ENCODE results near the gene TGFBR2.
A peak's percentile ranks its signal among the peaks of the same experiment; 100 is the strongest.

The TGFBR2 gene

DNA sequence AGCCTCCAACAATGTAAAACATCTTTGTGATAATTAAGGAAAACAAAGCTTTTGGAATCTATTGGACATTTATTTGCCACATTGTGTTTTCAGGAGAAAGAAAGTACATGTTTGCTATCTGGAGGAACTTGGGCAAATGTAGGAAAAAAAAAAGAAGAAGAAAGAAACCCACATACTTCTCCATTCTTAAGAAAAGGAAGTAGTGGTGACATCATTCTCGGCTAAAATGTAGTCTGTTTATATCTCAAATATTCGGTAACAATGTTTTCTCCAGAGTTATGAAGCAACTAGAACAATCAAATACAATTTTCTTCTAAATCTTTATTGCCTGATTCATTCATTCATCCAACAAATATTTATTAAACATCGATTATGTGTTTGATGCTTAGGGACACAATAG is 2.3 kb upstream of the TGFBR2 start:
- peak; percentile 43 for FAIRE-seq

DNA sequence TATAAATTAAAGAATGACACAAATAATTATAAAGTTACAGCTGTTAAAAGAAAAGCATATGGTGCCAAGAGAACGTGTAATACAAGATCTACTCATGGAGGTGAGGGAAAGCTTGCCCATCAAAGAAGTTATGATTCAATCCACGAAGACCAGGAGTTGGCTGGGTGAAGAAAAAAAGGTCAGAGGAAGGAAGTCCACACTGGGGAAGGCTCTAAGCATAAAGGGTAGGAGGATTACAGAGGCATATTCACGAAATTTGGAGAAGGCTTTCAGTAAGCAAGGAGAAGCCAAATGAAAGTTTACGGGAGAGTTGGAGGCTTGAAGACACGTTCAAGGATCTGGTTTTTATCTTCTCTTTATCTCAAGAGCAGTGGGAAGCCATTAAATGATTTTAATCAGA is 1.8 kb upstream of the TGFBR2 start:
- no peak for FAIRE-seq

DNA sequence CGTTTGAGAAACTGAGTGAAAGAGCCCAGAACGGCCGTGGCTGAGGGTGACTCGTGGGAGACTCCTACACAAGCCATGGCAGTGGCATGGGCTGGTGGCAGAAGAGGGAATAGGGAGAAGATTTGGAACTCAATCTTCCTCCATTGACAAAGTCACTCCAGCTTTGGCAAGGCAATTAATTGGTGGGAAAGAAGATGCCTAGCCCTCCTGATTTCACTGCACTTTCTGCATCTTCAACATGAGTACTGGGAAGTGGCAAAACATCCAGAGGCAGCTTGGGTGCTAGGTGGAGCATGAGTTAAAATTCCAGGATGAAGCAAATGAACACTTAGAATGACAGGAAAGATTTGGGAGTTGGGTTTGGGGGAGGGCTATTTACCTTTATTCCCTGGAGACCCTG is 1.4 kb upstream of the TGFBR2 start:
- no peak for FAIRE-seq

DNA sequence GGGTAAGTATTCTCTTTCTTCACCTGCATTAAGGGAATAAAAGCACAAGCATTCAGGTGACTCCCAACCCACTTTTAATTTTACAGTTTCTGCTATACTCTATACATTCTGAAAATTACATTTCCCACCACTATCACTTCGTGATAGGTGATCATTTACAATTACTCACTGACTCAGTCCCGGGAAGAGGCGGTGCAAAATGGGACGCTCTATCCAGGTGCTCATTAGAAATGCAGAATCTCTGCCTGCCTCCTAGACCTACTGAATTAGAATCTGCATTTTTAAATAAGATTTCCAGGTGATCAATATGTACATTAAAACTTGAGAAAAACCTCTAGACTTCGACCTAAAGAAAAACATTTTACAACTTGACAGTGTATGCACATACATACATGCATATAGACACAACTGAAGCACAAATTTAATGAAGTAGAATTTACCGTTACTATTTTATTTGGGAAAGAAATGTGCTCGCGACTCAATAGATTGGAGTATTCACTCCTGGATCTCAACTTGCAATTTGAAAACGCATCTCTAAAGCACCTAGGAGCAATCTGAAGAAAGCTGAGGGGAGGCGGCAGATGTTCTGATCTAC is 598 bp upstream of the TGFBR2 start:
- FAIRE-seq: no peak

DNA sequence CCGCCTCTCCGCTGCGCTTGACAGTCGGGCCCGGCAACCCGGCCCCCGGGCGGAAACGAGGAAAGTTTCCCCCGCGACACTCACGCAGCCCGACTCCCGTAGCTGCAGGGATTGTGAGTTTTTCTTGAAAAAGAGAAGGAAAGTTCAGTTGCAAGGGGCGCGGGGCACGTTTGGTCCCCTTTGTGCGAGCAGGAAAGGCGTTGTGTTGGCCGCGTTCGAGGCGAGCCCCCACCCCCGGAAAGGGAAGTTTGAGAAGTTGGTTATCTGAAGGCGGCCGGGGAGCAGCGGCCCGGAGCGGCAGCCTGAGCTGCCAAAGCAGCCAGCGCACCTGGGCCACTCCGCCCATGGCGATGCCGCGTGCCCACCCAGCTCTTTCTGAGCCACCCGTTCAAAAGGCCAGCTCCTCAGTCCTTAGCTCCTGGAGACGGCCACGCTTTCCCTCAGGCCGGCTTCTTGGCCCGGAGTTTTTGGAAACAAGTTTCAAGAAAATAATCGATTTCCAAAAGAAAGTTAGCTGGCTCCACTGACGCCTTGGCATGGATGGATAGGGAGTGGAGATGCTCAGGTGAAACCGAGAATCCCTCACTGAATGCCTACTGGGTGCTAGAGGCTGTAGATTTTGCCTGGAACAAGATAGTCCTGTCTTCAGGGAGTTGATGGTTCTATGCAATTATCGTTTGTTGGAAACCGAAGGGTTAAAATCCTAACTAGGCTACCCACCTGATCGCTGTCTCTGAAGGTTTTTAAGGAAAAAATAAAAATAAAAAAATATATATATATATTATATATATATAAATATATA is 832 bp downstream of the TGFBR2 start:
- no peak for FAIRE-seq

DNA sequence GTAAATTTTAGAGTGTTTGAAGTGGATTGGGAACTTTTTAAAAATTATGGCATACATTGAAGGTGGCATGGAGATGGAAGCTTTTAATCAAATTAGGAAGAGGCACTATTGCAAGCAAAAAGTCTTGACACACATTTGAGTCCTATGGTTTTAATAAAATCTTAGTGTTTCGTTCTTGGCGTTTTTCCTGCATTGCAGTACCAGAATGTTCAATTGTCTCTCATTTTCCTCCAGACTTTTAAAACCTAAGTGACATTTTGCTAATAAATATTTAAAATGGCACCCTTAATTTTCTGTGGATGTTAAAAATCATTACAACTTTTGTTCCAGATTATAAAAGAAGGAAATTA is 2.2 kb downstream of the TGFBR2 start:
- FAIRE-seq: no peak

DNA sequence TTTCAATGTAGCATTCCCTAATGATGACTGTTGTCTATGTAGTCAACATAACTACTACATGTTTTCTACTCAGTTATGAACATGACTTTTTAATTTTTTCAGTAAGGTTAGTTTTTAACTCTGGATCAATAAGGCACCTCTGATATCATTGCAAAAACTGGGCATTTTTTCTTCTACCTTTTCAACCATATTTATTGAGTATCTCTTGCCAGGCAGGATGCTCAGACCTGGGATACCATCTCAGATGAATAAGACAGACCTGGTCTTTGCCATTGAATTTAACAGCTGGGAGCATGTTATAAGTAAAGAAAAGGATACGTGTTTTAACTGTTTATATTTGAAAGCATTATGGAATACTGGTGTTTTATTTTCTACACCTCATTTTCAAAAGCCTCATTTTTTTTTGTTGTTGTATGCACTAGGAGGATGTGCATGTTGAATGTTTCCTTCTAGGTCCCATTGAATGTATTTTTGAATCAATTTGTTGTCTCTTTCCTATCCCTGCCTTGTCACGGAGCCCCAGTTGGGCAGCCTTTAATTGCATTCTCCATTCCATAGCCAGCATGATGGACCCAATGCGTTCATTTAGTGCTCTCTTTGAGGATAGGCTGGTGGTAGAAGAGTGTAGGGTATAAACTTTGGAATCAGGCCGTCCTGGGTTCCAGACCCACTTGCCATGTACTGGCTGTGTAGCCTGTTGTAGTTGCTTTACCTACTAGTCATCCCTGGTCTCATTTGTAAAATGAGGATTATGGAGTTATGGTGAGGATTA is 3.7 kb downstream of the TGFBR2 start:
- no peak for FAIRE-seq

DNA sequence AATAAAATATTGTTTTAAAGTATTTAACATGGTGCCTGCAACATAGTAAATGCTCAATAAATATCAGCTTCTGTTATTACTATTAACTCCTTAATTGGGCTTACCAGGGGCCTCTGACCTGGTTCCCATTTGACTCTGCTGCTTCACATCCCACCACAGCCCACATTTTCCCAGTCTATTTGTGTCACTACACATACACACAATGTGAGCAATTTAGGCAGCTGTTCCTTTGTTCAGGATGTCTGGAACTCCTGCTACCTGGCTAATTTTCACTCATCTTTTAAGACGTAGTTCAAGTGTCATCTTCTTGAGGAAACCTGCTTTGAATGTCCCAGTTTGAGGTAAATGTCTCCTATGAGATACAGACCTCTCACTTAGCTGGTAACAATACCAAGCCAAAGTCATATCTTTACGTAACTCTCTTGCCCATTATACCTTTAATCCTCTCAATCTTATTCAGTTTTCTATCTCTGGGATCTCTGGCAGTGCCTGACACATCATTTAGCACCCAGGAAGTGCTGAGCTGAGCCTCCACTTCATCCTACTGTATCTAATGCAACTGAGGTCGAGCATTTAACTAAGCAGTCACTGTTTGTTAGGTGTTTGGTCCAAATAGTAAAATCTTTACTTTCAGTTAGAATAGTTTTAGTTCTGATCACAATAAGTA is 4.4 kb downstream of the TGFBR2 start:
- no peak for FAIRE-seq

DNA sequence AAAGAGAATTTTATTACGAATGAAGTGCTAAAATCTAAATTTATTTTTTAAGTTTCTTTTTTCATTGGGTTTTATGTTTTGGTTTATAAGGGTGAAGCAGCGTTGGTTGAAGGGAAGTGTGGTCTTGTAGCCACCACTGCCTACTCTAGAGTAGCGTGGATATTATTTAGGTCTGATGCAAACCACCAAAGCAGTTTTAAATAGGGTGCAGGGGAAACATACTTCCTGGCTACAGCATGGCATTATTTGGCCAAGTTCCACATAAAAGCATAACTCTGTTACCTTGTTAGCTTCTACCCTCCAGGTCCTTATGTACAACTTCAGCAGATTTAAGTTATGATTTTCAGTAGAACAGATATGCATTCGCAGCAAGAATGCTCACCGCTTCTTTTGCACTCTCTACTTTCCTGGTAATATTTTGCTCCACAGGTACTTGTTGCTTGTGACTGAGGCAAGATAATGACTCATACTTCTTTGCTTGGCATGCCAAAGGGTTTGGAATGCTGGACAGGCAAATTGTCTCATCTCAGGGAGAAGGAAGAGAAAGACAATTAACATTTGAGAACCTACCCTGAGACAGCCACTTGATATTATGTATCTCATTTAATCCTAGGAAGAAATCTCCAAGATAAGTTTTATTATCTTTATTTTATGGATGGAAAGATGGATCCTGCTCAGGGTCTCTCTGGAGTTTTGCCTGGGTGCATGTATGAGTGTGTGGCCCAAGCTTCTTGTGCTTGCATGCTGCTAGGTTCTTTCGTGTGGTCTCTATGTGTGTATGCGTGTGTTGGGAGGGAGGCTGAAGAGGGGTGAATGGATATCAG is 5.4 kb downstream of the TGFBR2 start:
- no peak for FAIRE-seq

DNA sequence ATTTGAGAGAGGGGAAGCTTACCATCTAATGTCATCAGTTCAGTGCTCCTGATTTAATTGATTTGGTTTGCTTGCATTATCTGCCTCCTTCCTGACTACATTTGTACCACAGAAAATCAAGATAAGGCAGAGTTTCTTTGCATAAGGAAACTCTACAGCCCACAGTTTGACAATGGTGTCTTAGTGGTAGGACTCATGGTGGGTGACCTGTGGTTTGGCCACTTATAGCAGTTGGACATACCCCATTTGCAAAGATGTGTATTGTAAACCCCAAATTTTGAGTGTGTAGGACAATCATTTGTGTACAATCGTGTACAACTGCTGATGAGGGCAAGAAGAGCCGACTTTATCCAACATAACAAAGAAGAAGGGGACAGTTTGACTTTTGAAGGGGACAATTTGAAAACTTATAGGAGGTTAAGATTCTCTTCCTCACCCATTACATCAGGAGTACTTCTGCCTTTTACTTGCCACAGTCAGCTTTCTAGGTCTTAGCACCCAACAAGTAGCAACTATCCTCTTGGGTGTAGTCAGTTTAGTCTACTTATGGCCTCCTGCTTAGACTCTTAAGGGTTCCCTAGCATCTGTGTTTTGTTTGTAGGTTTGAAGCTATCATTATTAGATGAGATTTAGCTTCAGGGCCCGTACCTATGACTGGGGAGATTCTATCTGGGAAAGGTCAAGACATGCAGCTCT is 6.2 kb downstream of the TGFBR2 start:
- FAIRE-seq: no peak

DNA sequence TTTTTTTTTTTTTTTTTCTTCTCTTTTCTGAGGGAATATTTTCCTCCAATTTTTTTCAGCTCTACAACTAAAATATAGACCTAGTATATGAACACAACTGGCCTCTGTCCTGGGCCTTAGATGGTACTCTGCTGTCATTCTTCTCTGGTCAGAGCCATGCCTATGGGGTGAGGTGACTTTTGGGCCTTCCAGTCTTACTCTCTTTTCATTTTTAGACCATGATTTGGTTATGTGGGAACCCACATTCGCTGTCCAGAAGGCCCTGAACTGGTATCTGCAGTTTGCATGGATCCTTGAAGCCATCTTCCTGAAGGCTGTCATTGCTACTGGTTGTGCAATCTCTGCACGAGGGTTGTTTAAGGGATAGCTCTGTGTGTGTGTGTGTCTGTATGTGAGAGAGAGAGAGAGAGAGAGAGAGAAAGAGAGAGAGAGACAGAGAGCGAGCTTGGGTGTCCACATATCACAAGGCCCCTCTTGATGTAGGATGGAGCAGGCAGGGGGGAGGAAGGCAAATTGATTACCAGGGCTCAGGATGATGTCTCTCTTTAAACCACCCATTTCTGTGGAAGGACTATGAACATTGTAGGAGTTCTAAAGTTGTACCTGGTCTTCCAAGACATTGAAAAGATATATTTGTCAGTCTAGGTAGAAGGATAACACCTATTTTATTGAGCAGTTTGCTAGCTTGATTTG is 6.9 kb downstream of the TGFBR2 start:
- FAIRE-seq: no peak

DNA sequence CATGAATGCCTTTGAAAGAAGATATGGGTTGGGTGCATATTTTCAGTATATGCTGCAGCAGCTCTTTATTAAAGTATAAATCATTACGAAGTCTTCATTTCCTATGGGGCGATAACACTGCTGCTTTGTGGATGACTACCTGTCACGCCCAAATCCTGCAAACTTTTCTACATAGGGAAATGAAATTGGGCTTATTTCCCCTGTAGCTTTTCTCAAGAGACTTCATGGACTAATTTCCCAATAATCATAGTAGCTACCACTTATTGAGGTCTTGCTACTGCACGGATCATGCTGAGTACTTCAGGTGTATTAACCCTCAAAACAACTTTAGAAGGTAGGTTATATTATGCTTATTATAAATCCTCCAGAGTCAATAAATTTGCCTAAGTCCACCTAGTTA is 8.0 kb downstream of the TGFBR2 start:
- FAIRE-seq: no peak

DNA sequence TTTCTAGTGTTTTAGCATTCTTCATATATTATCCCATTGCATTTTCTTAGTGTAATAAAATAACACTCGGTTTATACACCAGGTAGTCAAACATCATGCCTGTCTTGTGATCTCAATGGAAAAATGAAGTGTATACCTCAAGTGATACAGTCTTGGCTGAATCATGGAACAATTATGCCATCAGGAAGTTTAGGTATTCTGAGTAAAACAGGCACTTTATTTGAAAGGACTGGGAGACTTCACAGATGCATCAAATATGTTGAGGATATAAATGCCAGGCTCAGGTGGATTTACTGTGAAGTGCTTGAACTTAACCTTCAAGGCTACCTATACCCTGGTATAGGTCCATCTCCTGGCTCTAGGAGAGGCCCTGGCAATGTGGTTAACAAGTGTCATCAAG is 8.5 kb downstream of the TGFBR2 start:
- no peak for FAIRE-seq

DNA sequence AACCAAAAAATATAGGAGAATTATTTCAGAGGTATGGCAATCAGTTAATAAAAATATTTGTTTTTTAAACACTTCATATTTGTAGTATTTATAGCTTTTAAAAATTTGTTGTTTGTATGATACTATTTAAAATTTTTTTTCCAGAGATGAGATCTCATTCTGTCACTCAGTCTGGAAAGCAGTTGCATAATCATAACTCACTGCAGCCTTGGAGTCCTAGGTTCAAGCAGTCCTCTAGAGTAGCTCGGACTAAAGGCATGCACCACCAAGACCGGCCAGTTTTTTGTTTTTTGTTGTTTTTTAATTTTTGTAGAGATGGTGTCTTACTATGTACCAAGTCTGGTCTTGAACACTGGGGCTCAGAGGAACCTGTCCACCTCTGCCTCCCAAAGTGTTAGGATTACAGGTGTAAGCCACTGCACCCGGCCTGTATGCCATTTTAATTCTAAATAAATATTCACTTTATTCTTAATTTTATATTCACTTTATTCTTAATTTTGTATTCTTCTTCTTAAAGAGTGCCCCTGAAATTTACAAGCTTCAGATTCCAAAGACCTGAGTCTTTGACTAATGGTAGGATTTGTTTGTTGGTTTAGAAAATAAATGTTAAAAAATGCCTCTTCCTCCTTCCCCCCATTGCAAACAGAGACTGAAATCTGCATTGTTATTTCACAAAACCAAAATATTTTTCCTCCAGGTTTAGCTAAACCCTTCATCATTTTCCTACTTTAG is 9.4 kb downstream of the TGFBR2 start:
- no peak for FAIRE-seq

DNA sequence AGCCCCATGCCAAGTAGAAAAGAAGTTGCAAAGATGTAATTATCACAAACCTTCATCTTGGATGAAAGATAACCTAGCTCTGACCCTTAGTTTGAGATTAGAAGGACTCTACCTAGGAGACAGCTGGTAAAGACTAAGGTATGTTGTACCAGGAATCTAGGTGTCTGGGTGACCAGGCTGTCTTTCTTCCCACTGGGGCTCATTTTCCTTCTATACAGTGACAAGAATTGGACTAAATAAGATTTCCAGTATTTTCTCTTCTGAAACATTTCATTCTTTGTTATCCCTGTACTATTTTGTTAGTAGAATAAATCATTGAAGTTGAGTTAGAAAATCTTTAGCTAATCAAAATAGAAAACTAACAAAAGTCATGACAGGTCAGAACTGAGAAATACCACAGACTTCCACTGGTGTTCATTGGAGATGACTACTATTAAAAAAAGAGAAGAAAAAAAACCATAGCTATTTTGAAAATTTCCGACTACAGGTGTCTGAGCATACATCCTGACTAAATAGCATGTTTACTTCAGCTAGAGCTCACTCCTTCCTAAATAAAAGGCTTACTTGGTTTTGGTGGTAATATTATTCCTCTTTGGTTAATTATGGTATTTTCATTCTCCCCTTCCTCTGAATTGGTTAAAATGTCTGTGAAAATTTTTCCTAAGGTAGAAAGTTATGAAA is 10.1 kb downstream of the TGFBR2 start:
- FAIRE-seq: no peak

DNA sequence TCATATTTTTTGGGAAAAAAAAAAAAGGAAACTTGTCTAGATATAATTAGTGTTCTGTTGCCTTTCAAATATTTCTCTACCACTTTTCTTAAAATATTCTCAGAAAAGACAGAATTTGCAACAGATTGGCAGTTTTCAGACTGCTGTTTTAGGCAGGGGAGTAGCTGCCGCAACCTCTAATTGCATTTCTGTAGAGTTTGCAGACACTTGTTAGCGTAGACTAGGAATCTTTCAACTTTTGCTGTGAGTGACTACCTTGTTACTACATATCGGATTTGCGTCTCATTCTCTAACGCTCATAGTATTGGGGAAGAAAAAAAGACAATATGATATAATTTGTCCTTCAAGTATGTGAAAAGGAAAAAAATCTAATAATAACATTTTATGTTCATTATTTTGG is 10.7 kb downstream of the TGFBR2 start:
- no peak for FAIRE-seq

DNA sequence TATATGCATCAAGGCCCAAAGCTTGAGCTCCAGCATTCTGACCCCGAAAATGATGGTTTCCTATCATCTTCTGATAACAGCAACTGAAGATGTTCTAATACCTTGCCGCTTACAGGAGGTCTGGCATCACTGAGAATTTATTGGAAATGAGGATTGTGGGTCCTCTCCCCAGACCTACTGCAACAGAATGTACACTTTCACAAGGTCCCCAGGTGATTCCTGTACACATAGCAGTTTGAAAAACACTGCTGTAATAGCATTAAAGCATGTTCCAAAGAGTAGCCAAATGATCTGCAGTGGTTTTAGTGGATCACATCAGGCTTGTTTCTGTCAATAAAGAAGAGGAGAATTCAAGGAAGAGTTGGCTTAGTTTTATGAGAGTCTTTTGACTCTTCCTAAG is 11.3 kb downstream of the TGFBR2 start:
- FAIRE-seq: no peak

DNA sequence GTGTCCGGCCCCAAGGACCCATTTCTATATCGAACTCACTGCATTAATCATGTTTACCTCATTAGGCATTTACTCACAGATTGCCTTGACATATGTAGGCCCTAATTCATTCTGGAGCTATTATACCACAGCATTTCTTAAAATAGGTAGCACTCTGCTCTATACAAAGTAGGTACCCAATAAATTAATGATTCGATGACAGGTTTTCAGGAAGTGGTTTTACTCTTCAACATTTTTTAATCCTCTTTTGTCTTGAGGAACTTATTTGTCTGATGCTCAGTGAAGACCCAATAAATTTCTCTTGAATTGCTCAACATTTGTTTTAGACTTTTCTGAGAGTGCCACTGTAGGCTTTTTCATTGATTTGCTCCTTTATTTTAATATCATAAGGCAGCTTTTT is 12.1 kb downstream of the TGFBR2 start:
- FAIRE-seq: no peak

DNA sequence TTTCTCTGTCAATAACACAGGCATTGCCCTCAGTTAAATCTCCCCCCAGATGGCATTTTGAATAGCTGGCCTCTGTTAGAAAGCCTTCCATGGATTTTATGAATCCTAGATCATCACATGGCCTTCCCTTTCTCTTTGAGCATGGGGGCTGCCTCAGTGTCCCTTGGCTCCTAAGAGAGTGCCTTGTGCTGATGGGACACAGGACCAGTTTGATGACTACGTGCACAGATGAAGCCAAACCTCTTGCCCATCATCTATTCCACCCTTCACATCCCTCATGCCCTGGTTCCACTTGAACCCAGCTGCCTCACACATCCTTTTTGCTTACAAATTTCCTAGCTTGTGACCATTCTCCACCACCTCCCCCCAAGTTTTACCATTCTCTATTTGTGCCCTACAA is 12.9 kb downstream of the TGFBR2 start:
- no peak for FAIRE-seq
